Parathyroid adenoma (tissue), 2 donors: ENCODE measurements around the gene FOXC1.

ENCODE experiments used
- H2AFZ ChIP-seq: fragments of 300-600 bp; sonication (generic); one replicate; pipeline ENCODE4 v1.7.0; 2017; ENCODE audit warnings: antibody characterized with exemption, mild to moderate bottlenecking
- H3K27ac ChIP-seq: fragments of 300-600 bp; sonication (generic); one replicate; pipeline ENCODE4 v1.7.0; 2017
- H3K27me3 ChIP-seq: fragments of 300-600 bp; sonication (generic); one replicate; pipeline ENCODE4 v1.7.0; 2017; ENCODE audit warnings: low read length; ENCODE audit not compliant: control insufficient read depth, insufficient read depth
- H3K36me3 ChIP-seq: fragments of 300-600 bp; sonication (generic); one replicate; pipeline ENCODE4 v1.7.0; 2017; ENCODE audit warnings: low read length; ENCODE audit not compliant: control insufficient read depth, insufficient read depth
- H3K4me1 ChIP-seq: fragments of 300-600 bp; sonication (generic); one replicate; pipeline ENCODE4 v1.7.0; 2017; ENCODE audit warnings: control low read depth
- H3K4me2 ChIP-seq: fragments of 300-600 bp; sonication (generic); one replicate; pipeline ENCODE4 v1.7.0; 2017; ENCODE audit warnings: low read length
- H3K4me3 ChIP-seq: fragments of 300-600 bp; sonication (generic); one replicate; pipeline ENCODE4 v1.7.0; 2017; ENCODE audit warnings: low read depth, low read length
- H3K79me2 ChIP-seq: fragments of 300-600 bp; sonication (generic); one replicate; pipeline ENCODE4 v1.7.0; 2017; ENCODE audit warnings: control low read depth
- H3K9ac ChIP-seq: fragments of 300-600 bp; sonication (generic); one replicate; pipeline ENCODE4 v1.7.0; 2017; ENCODE audit warnings: mild to moderate bottlenecking
- H3K9me3 ChIP-seq: fragments of 300-600 bp; sonication (generic); one replicate; pipeline ENCODE4 v1.7.0; 2017; ENCODE audit warnings: low read length; ENCODE audit not compliant: control insufficient read depth
- CTCF ChIP-seq: fragments of 300-600 bp; sonication (generic); IDR thresholded peaks from one replicate; pipeline ENCODE4 v1.7.0; 2017; ENCODE audit warnings: antibody characterized with exemption, mild to moderate bottlenecking
- donor health status: primary hyperparathyroidism.

FOXC1 gene

GRCh38 chr6:1590580-1590979 is 19.1 kb upstream of the FOXC1 start:
- no peak overlapping the region for H2AFZ ChIP-seq
- H3K79me2 ChIP-seq, result no peaks in the 10 kb centered on the region
- no peak overlapping the region for H3K9ac ChIP-seq
- no peak overlapping the region for H3K4me2 ChIP-seq
- no peak for TF ChIP-seq CTCF
- H3K9me3 ChIP-seq, result no peaks in the 10 kb centered on the region
- no peak overlapping the region for H3K4me3 ChIP-seq
- H3K4me1 ChIP-seq, result no peaks in the 10 kb centered on the region
- H3K27me3 ChIP-seq, result no peaks in the 10 kb centered on the region
- no peaks in the 10 kb centered on the region for H3K36me3 ChIP-seq
- H3K27ac ChIP-seq, result no peak overlapping the region

GRCh38 chr6:1591243-1591642 is 18.5 kb upstream of the FOXC1 start:
- Histone ChIP-seq H3K27me3 (no peaks in the 10 kb centered on the region), H3K9ac (no peak overlapping the region), H3K27ac (no peak overlapping the region), H3K36me3 (no peaks in the 10 kb centered on the region), H3K9me3 (no peaks in the 10 kb centered on the region), H3K4me1 (no peaks in the 10 kb centered on the region), H3K4me3 (no peak overlapping the region), H3K4me2 (no peak overlapping the region), H3K79me2 (no peaks in the 10 kb centered on the region), H2AFZ (no peak overlapping the region)
- TF ChIP-seq CTCF, result no peak

GRCh38 chr6:1591926-1592325 is 17.8 kb upstream of the FOXC1 start:
- Histone ChIP-seq H3K4me1 (no peaks in the 10 kb centered on the region), H3K36me3 (no peaks in the 10 kb centered on the region), H3K4me2 (no peak overlapping the region), H3K79me2 (no peaks in the 10 kb centered on the region), H3K9me3 (no peaks in the 10 kb centered on the region), H3K27ac (no peak overlapping the region), H3K9ac (no peak overlapping the region), H2AFZ (no peak overlapping the region), H3K27me3 (no peaks in the 10 kb centered on the region), H3K4me3 (no peak overlapping the region)
- no peak for TF ChIP-seq CTCF

- Histone ChIP-seq H3K4me1 (no peaks in the 10 kb centered on the region), H3K9me3 (no peaks in the 10 kb centered on the region), H3K36me3 (no peaks in the 10 kb centered on the region), H3K9ac (no peak overlapping the region), H3K79me2 (no peaks in the 10 kb centered on the region), H3K4me2 (no peak overlapping the region), H3K4me3 (no peak overlapping the region), H3K27ac (no peak overlapping the region), H3K27me3 (no peaks in the 10 kb centered on the region), H2AFZ (no peak overlapping the region)
- no peak for TF ChIP-seq CTCF
These were observed 16.9 kb upstream of the FOXC1 start for GRCh38 chr6:1592852-1593251.

- H3K27me3 ChIP-seq, result no peaks in the 10 kb centered on the region
- H3K9me3 ChIP-seq, result no peaks in the 10 kb centered on the region
- no peak overlapping the region for H3K4me3 ChIP-seq
- TF ChIP-seq CTCF, result no peak
- no peak overlapping the region for H3K9ac ChIP-seq
- H2AFZ ChIP-seq, result no peak overlapping the region
- H3K36me3 ChIP-seq, result no peaks in the 10 kb centered on the region
- H3K4me2 ChIP-seq, result no peak overlapping the region
- H3K4me1 ChIP-seq, result no peaks in the 10 kb centered on the region
- no peaks in the 10 kb centered on the region for H3K79me2 ChIP-seq
- H3K27ac ChIP-seq, result no peak overlapping the region
These were observed 16.3 kb upstream of the FOXC1 start for GRCh38 chr6:1593286-1593957.
